HG03442 (cell line): ENCODE measurements around the gene CREB3L1.

Source experiments
- ATAC-seq: cut with Tn5 transposase; IDR thresholded peaks from one replicate; pipeline ENCODE4 v1.9.1; 2021; ENCODE audit warnings: mild to moderate bottlenecking, moderate library complexity; ENCODE audit not compliant: unreplicated experiment

Gene CREB3L1

DNA sequence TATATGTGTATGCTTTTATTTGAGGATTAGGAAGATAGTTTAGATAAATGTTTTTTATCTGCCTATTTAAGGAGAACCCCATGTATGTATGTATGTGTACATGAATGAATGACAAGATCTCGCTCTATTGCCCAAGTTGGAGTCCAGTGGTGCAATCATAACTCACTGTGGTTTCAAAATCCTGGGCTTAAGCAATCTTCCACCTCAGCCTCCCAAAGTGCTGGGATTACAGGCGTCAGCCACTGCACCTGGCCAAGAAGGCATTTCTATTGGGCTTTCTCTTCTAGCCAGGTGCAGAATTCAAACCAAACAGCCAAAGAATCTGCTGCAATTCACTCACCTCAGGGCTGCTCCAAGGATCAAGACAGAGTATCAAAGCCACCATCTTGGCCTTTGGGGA lies 44.3 kb downstream of the CREB3L1 start:
- ATAC-seq = no peak

DNA sequence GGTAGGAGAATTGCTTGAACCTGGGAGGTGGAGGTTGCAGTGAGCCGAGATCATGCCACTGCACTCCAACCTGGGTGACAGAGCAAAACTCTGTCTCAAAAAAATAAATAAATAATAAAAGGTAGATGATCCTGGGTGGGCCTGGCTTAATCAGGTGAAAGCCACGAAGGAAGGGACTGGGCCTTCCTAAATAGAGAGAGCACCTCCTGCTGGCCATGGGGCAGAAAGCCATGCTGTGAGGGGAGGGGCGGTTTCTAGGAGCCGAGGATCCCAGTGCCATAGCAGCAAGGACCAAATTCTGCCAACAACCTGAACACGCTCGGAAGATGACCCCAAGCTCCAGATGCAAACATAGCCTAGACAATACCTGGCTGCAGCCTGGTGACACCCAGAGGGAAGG lies 45.3 kb downstream of the CREB3L1 start:
- ATAC-seq = no peak

- ATAC-seq = no peak
Observed at GRCh38 chr11:46326813-46327416, 49.5 kb downstream of the CREB3L1 start.

DNA sequence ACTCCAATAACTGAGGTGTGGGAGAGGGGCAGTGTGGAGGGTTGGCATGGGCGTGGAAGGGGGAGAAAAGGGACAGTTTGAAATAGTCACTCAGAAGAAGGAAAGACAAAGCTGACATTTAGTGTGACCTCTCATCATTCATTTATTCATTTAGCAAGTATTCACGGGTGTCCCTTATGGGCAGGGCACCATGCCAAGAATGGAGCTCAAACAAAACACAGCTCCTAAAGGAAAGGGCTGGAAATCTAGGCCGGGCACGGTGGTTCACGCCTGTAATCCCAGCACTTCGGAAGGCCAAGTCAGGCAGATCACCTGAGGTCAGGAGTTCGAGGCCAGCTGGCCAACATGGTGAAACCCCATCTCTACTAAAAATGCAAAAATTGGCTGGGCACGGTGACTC lies 50.4 kb downstream of the CREB3L1 start:
- ATAC-seq = no peak

GRCh38 chr11:46330154-46330553 lies 52.7 kb downstream of the CREB3L1 start:
- no peak for ATAC-seq

DNA sequence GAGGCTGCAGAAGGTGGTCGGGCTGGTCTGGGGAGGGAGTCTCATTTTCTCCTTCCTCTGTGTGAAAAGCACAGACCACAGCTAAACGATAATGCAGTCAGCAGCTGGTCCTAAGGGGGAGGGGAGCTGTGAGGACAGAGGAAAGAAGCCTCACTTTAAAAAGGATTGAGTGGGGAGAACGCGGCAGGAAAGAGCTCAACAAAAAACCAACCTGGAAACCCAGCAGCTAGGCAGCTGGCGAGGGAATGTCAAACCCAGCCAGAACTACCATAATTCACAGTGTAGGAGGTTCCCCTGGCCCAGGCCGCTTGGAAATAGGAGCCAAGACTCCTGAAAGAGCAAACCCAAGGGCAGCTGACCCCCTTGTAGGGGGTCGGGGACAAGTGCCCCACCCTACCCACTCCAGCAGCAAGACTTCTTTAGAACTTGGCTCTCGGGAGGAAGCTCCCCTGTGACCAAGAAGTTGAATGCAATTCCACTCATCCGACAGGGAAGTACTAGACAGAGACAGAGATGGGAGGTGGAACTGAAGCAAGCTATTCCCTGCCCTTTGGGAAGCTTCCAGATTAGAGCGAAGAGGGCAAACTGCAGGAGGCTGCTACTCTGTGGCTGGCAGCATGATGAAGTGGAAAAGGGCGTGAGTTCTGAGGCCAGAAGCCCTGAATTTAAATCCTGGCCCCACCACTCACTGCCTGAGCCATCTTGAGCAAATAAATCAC lies 53.3 kb downstream of the CREB3L1 start:
- no peak for ATAC-seq

- no peak for ATAC-seq
Observed at GRCh38 chr11:46331282-46331984, 54.0 kb downstream of the CREB3L1 start.

DNA sequence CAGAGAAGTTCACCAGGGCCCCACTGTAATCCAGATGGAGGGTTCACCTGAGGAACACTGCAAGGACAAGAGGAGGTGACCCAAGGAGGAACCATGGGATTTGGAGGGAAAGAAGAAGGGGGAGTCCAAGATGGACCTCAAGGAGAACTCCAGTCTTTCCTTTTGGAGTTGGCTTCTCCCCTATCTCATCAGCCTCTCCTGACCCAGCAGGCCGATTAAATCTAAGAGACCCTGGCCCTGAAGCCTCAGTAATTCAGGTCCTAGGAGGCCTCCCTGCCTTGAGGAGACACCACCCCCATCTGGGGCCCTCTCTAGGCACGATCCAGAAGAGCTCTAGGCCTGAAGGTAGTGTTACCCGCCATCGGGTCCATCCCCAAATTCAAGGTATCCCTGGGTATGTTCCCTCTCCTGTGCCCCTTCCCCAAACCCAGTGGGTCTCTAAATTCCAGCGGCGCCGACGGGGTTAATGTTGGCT lies 54.7 kb downstream of the CREB3L1 start:
- no peak for ATAC-seq

DNA sequence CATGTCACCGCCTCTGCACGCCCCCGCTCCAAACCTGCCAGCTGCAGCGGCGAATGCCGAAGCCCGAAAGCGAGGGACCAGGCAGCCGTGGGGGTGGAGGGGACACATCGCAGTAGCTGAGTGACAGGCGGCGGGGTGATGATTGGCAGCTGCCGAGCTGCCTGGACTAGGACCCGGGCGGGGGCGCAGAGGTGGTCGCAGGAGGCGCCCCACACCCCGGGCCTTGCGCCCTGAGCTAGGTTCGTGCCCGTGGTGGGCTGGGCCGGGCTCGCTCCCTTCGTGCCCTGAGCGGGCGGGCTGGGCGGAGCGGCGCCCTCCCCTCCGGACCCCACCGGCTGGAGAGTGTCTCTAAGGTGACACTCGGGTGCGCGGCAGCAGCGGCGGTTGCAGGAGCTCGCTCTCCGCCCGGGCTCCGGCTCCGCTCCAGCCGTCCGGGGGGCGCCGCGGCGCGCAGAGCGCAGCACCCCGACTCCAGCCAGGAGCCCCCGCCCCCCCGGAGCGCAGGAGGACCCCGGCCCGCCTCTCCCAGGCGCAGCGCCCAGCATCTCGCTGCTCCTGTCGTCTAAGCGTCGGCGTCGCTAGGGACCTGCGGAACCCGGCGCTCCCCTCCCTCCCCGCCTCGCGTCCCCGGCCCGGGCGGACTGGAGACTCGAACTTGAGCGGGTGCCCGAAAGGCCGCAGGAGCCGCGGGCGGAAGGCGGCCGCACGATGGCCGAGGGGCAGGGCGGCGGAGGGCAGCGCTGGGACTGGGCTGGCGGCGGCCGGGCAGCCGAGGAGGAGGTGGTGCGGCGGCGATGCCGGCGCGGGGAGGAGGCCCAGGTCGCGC lies 55.3 kb downstream of the CREB3L1 start:
- no peak for ATAC-seq

GRCh38 chr11:46333394-46333947 lies 56.0 kb downstream of the CREB3L1 start:
- ATAC-seq = no peak

DNA sequence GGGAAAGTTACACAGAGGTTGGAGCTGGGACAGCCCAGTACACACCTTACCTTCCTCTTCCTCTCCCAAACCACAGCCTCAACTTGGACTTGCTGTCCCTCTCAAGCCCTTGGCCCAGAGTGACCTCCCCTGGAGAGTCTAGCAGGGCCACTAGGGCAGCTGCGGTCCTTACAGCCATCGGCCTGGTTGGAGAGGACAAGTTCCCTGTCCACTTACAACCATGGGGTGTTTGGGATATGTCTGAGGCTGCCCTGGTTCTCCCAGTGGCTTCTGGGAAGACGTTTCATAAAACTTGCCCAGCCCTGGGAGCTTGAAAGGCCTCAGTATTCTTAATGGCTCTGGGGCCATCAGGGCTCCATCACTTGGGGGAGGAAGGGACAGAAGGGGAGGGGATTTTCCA lies 56.7 kb downstream of the CREB3L1 start:
- no peak for ATAC-seq

- ATAC-seq = no peak
Observed at GRCh38 chr11:46335271-46335670, 57.8 kb downstream of the CREB3L1 start.

GRCh38 chr11:46335890-46336562 lies 58.6 kb downstream of the CREB3L1 start:
- ATAC-seq = no peak

- ATAC-seq = no peak
Observed at GRCh38 chr11:46336563-46337180, 59.2 kb downstream of the CREB3L1 start.

GRCh38 chr11:46337626-46338345 lies 60.3 kb downstream of the CREB3L1 start:
- ATAC-seq = no peak

DNA sequence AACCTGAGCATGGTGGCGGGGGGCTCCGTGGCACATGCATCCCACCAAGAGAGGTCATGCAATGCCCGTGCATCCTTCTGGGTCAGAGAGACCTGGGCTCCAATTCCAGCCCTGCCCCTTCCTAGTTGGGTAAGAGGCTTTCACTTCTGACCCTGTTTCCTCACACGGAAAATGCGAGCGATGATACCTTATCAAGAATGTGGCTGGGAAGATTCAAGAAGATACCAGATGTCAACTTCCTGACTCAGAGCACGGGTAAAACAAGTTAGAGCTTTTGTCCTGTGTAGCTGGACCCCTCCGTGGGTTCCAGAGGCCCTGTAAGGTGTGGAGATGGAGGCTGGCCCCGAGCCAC lies 61.1 kb downstream of the CREB3L1 start:
- ATAC-seq = no peak

- no peak for ATAC-seq
Observed at GRCh38 chr11:46338988-46339666, 61.7 kb downstream of the CREB3L1 start.

DNA sequence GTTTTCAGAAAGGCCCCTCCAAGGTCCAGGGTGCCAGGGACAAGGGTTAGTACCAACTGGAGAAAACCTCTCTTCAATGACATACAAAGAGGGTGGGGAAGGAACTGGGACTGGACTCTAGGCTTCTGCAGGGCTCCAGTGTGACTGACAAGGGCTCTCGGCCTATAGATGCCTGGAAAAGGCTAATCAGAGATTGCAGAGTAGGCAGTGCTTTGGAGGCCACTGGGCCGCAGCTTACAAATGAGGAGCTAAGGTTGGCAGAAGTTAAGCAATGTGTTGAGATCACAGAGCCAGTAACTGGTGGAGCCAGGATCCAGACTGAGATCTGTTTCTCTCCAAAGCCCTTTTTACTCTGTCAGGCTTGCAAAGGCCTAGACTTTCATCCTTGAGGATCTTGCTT lies 62.4 kb downstream of the CREB3L1 start:
- no peak for ATAC-seq

- no peak for ATAC-seq
Observed at GRCh38 chr11:46341454-46341853, 64.0 kb downstream of the CREB3L1 start.
